SK-N-SH (cell line): ENCODE measurements around the gene C16orf74. TPM values are rescaled to one million over a fixed set of nuclear protein-coding genes. Genes with fewer than 3 reads are reported as not detected.

ENCODE experiments used
- CTCF ChIA-PET: fragments of 300-600, 350-600 bp; formaldehyde crosslinking; extraction: SDS; loops from one replicate; lab custom pipeline; 2021; lab: Yijun Ruan, JAX
- POLR2A ChIA-PET: fragments of 350-600 bp; sonication (Branson Sonifier 250); formaldehyde crosslinking; extraction: SDS; loops from one replicate; lab custom pipeline; 2020; ENCODE audit warnings: antibody characterized with exemption, inconsistent platforms; lab: Yijun Ruan, JAX
- DNase-seq: peaks from one replicate; pipeline ENCODE4 v3.0.0; 2012
- H2AFZ ChIP-seq: fragments of 200-600 bp; sonication (generic); 2 replicates; pipeline ENCODE4 v1.8.1; 2016; ENCODE audit warnings: antibody characterized with exemption, mild to moderate bottlenecking, low read depth
- H3F3A ChIP-seq: fragments of 200-600 bp; sonication (generic); replicated peaks from 2 replicates; pipeline ENCODE3; 2016; ENCODE audit warnings: antibody characterized with exemption, mild to moderate bottlenecking; ENCODE audit not compliant: insufficient read depth
- H3K27ac ChIP-seq, 2 experiments: fragments of 200-500 bp in 1 of 2; fragments of 200-600 bp in 1 of 2; sonication (Bioruptor generic) in 1 of 2; sonication (generic), shearing (Covaris generic) in 1 of 2; 2 replicates each; pipeline versions ENCODE4 v1.5.1 to v1.6.1; 2014 to 2016; ENCODE audit warnings: low read depth in 2 of 2, inconsistent platforms in 1 of 2, low read length in 1 of 2, mild to moderate bottlenecking in 1 of 2, mixed read lengths in 1 of 2
- H3K27me3 ChIP-seq: fragments of 200-600 bp; sonication (generic), shearing (Covaris generic); 2 replicates; pipeline ENCODE4 v1.6.1; 2016; ENCODE audit warnings: mixed run types; ENCODE audit not compliant: insufficient read depth
- H3K36me3 ChIP-seq, 2 experiments: fragments of 200-500 bp in 1 of 2; fragments of 200-600 bp in 1 of 2; sonication (Bioruptor generic) in 1 of 2; sonication (generic) in 1 of 2; replicated peaks in 1 of 2; 2 replicates each; pipeline versions ENCODE3 to v1.5.1; 2014 to 2016; ENCODE audit warnings: low read length in 1 of 2, mild to moderate bottlenecking in 1 of 2; ENCODE audit not compliant: insufficient read depth in 2 of 2, control insufficient read depth in 1 of 2
- H3K4me1 ChIP-seq, 2 experiments: fragments of 200-500 bp in 1 of 2; fragments of 200-600 bp in 1 of 2; sonication (Bioruptor generic) in 1 of 2; sonication (generic), shearing (Covaris generic) in 1 of 2; 2 replicates each; pipeline versions ENCODE4 v1.5.1 to v1.6.1; 2014 to 2016; ENCODE audit warnings: low read depth in 1 of 2, low read length in 1 of 2, mixed run types in 1 of 2; ENCODE audit not compliant: insufficient read depth in 2 of 2, control insufficient read depth in 1 of 2
- H3K4me2 ChIP-seq: fragments of 200-600 bp; sonication (generic), shearing (Covaris generic); 2 replicates; pipeline ENCODE4 v1.6.1; 2017; ENCODE audit warnings: mixed run types
- H3K4me3 ChIP-seq, 2 experiments: fragments of 200-500 bp in 1 of 2; fragments of 200-600 bp in 1 of 2; sonication (Bioruptor generic) in 1 of 2; sonication (generic), shearing (Covaris generic) in 1 of 2; 2 replicates each; pipeline versions ENCODE4 v1.5.1 to v1.8.1; 2014 to 2016; ENCODE audit warnings: low read depth in 2 of 2, inconsistent platforms in 1 of 2, low read length in 1 of 2, mild to moderate bottlenecking in 1 of 2, mixed read lengths in 1 of 2, moderate library complexity in 1 of 2
- H3K79me2 ChIP-seq: fragments of 200-600 bp; sonication (generic); 2 replicates; pipeline ENCODE4 v1.8.1; 2017; ENCODE audit warnings: mild to moderate bottlenecking; ENCODE audit not compliant: insufficient read depth
- H3K9ac ChIP-seq: fragments of 200-600 bp; sonication (generic); 2 replicates; pipeline ENCODE4 v1.6.1; 2017; ENCODE audit warnings: mixed run types
- H3K9me2 ChIP-seq: fragments of 200-600 bp; sonication (generic); 2 replicates; pipeline ENCODE4 v1.6.1; 2017; ENCODE audit warnings: mixed run types
- H3K9me3 ChIP-seq: fragments of 200-600 bp; sonication (generic); 2 replicates; pipeline ENCODE4 v1.6.1; 2017; ENCODE audit warnings: mixed run types, mild to moderate bottlenecking, moderate library complexity
- H4K20me1 ChIP-seq: fragments of 200-600 bp; sonication (generic); 2 replicates; pipeline ENCODE4 v1.6.1; 2017; ENCODE audit warnings: mild to moderate bottlenecking, mixed run types; ENCODE audit not compliant: insufficient read depth
- CHD2 ChIP-seq: fragments of 150-350 bp; IDR thresholded peaks from 2 replicates; pipeline ENCODE4 v1.6.1; 2018; ENCODE audit warnings: low read length; ENCODE audit not compliant: partially characterized antibody
- GABPA ChIP-seq: IDR thresholded peaks from 2 replicates; pipeline ENCODE4 v1.4.0; 2012; ENCODE audit warnings: low read depth, mild to moderate bottlenecking
- NFIC ChIP-seq: IDR thresholded peaks from 2 replicates; pipeline ENCODE4 v1.4.0; 2012; ENCODE audit warnings: borderline replicate concordance
- NRF1 ChIP-seq: IDR thresholded peaks from 2 replicates; pipeline ENCODE4 v1.6.1; 2012; ENCODE audit warnings: low read depth, mild to moderate bottlenecking, low read length
- RAD21 ChIP-seq: IDR thresholded peaks from 2 replicates; pipeline ENCODE4 v1.6.1; 2012; ENCODE audit warnings: mild to moderate bottlenecking, low read length
- TAF1 ChIP-seq: IDR thresholded peaks from 2 replicates; pipeline ENCODE4 v1.6.1; 2012; ENCODE audit warnings: low read depth, mild to moderate bottlenecking, low read length, moderate library complexity, borderline replicate concordance
- YY1 ChIP-seq: IDR thresholded peaks from 2 replicates; pipeline ENCODE4 v1.4.0; 2012; ENCODE audit warnings: low read depth, mild to moderate bottlenecking
- WGBS: methylation state at CpG from one replicate; pipeline ENCODE4 v1.1.6; 2017; ENCODE audit warnings: low lambda C conversion rate; 5-methylcytosine and 5-hydroxymethylcytosine counted together
- polyA plus RNA-seq, 3 experiments: library from polyadenylated mRNA; depleted of rRNA; stranded (reverse); fragments of >200 nt; gene quantifications; 2 replicates each; pipeline ENCODE4 v1.2.3, GENCODE V29; 2012
- TF ChIP-seq, protein P1 (sequence below): fragments of 150-350 bp; IDR thresholded peaks from 2 replicates; pipeline ENCODE4 v1.6.1; 2016; ENCODE audit warnings: mild to moderate bottlenecking, low read depth, low read length
- TF ChIP-seq, protein P2 (sequence below): IDR thresholded peaks from 2 replicates; pipeline ENCODE4; 2012
- TF ChIP-seq, protein P3 (sequence below): IDR thresholded peaks from 2 replicates; pipeline ENCODE4 v1.4.0; 2012; ENCODE audit warnings: low read depth, borderline replicate concordance
- TF ChIP-seq, protein P4 (sequence below): IDR thresholded peaks from 2 replicates; pipeline ENCODE4 v1.6.1; 2012; ENCODE audit warnings: mild to moderate bottlenecking, low read depth, low read length, moderate library complexity
- TF ChIP-seq, protein P5 (sequence below): fragments of 200-600 bp; sonication (generic); IDR thresholded peaks from 2 replicates; pipeline ENCODE4 v1.6.1; 2017; ENCODE audit warnings: antibody characterized with exemption, mild to moderate bottlenecking, moderate library complexity

The C16orf74 gene
- polyA plus RNA-seq, 1 of the 3 experiments (the other 2 are of a cell fraction): 27.2 TPM

DNA sequence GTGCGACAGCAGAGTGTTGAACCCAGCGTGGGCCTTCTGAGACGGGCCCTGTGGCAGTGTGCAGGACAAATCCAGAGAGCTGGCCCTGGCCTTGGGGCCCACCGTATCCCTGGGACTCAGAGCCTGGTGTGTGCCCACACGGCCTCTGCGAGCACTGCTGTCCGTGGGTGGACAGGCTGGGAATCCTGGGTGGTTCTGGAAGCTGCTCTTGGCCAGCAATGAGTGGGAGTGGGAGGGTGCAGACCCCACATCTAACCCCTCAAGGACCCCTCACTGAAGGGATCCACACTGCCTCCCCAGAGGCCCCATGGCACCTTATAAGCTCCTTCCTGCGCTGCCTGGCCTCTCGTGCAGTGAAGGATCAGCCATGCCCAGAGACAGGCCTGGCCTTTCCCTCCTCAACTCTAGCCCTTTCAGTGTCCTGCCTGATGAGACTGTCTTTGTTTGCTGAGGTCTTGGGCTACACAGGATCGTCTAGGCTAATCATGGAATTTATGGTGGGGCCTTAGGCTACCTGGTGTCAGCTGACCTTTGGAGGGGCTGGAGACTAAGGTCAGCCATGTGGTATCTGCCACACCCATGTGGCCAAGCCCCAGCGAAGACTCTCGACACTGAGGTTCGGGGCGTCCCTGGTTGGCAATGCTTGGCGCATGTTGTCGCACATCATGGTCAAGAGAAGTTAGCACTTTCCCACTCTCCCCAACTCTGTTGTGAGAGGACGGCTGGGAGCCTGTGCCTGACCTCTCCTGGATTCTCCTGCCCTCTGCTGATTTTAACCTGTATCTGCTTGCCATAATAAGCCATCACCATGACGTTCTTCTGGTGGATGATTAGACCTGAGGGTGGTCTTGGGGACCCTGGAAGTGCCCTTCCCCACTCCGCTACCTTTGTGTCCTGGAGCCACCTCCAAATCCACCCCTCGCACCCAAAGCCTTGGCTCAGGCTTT is 45.7 kb downstream of the C16orf74 start:
- H3K4me2 ChIP-seq: no peak overlapping the region
- DNase-seq: no peak
- no peaks in the 10 kb centered on the region for H3K36me3 ChIP-seq
- POLR2A ChIA-PET: no interaction called here
- H3K4me1 ChIP-seq: no peaks in the 10 kb centered on the region
- H3K9ac ChIP-seq: no peak overlapping the region
- H3K79me2 ChIP-seq: no peaks in the 10 kb centered on the region
- no peaks in the 10 kb centered on the region for H3K9me2 ChIP-seq
- H4K20me1 ChIP-seq: no peaks in the 10 kb centered on the region
- TF ChIP-seq, protein P1, sequence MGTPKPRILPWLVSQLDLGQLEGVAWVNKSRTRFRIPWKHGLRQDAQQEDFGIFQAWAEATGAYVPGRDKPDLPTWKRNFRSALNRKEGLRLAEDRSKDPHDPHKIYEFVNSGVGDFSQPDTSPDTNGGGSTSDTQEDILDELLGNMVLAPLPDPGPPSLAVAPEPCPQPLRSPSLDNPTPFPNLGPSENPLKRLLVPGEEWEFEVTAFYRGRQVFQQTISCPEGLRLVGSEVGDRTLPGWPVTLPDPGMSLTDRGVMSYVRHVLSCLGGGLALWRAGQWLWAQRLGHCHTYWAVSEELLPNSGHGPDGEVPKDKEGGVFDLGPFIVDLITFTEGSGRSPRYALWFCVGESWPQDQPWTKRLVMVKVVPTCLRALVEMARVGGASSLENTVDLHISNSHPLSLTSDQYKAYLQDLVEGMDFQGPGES: no peak
- TF ChIP-seq RAD21: peak; percentile 16; the same call in 1 of the 2 replicates
- no peak overlapping the region for H3K4me3 ChIP-seq
- H3F3A ChIP-seq: no peaks in the 10 kb centered on the region
- CTCF ChIA-PET: interaction anchor here (2.3 kb wide), 1 partner anchor 12 kb away, joined by 12 read pairs; no protein-coding TSS in a partner anchor
- H3K27me3 ChIP-seq: no peaks in the 10 kb centered on the region
- no peaks in the 10 kb centered on the region for H3K9me3 ChIP-seq
- WGBS: 91% methylated on average over 17 of the region's 20 CpGs
- H3K27ac ChIP-seq: no peak overlapping the region
- no peak overlapping the region for H2AFZ ChIP-seq

DNA sequence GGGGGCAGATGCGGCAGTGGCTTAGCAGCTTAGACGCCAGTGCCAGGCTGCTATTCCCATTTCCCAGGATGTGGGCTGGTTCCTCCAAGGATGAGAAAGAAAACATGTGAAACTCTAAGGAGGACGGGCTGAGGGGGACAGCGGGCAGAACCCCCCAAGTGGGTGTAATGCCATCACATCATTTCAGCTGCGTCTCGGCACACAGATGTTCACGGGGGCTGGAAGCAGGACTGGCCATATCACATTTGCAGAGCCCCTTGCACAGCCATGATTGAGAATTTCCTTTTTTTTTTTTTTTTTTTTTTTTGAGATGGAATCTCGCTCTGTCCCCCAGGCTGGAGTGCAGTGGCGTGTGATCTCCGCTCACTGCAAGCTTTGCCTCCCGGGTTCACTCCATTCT is 46.9 kb downstream of the C16orf74 start:
- DNase-seq: no peak
- no peaks in the 10 kb centered on the region for H3K9me3 ChIP-seq
- WGBS: 94% methylated on average over 11 of the region's 11 CpGs
- TF ChIP-seq, protein P1: no peak
- TF ChIP-seq CHD2 (no peak), NFIC (no peak), YY1 (no peak), NRF1 (no peak), GABPA (no peak), TAF1 (no peak)
- TF ChIP-seq, protein P2, sequence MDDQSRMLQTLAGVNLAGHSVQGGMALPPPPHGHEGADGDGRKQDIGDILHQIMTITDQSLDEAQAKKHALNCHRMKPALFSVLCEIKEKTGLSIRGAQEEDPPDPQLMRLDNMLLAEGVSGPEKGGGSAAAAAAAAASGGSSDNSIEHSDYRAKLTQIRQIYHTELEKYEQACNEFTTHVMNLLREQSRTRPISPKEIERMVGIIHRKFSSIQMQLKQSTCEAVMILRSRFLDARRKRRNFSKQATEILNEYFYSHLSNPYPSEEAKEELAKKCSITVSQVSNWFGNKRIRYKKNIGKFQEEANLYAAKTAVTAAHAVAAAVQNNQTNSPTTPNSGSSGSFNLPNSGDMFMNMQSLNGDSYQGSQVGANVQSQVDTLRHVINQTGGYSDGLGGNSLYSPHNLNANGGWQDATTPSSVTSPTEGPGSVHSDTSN: no peak
- TF ChIP-seq, protein P3, sequence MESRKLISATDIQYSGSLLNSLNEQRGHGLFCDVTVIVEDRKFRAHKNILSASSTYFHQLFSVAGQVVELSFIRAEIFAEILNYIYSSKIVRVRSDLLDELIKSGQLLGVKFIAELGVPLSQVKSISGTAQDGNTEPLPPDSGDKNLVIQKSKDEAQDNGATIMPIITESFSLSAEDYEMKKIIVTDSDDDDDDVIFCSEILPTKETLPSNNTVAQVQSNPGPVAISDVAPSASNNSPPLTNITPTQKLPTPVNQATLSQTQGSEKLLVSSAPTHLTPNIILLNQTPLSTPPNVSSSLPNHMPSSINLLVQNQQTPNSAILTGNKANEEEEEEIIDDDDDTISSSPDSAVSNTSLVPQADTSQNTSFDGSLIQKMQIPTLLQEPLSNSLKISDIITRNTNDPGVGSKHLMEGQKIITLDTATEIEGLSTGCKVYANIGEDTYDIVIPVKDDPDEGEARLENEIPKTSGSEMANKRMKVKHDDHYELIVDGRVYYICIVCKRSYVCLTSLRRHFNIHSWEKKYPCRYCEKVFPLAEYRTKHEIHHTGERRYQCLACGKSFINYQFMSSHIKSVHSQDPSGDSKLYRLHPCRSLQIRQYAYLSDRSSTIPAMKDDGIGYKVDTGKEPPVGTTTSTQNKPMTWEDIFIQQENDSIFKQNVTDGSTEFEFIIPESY: no peak
- TF ChIP-seq, protein P4, sequence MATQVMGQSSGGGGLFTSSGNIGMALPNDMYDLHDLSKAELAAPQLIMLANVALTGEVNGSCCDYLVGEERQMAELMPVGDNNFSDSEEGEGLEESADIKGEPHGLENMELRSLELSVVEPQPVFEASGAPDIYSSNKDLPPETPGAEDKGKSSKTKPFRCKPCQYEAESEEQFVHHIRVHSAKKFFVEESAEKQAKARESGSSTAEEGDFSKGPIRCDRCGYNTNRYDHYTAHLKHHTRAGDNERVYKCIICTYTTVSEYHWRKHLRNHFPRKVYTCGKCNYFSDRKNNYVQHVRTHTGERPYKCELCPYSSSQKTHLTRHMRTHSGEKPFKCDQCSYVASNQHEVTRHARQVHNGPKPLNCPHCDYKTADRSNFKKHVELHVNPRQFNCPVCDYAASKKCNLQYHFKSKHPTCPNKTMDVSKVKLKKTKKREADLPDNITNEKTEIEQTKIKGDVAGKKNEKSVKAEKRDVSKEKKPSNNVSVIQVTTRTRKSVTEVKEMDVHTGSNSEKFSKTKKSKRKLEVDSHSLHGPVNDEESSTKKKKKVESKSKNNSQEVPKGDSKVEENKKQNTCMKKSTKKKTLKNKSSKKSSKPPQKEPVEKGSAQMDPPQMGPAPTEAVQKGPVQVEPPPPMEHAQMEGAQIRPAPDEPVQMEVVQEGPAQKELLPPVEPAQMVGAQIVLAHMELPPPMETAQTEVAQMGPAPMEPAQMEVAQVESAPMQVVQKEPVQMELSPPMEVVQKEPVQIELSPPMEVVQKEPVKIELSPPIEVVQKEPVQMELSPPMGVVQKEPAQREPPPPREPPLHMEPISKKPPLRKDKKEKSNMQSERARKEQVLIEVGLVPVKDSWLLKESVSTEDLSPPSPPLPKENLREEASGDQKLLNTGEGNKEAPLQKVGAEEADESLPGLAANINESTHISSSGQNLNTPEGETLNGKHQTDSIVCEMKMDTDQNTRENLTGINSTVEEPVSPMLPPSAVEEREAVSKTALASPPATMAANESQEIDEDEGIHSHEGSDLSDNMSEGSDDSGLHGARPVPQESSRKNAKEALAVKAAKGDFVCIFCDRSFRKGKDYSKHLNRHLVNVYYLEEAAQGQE: no peak
- TF ChIP-seq, protein P5, sequence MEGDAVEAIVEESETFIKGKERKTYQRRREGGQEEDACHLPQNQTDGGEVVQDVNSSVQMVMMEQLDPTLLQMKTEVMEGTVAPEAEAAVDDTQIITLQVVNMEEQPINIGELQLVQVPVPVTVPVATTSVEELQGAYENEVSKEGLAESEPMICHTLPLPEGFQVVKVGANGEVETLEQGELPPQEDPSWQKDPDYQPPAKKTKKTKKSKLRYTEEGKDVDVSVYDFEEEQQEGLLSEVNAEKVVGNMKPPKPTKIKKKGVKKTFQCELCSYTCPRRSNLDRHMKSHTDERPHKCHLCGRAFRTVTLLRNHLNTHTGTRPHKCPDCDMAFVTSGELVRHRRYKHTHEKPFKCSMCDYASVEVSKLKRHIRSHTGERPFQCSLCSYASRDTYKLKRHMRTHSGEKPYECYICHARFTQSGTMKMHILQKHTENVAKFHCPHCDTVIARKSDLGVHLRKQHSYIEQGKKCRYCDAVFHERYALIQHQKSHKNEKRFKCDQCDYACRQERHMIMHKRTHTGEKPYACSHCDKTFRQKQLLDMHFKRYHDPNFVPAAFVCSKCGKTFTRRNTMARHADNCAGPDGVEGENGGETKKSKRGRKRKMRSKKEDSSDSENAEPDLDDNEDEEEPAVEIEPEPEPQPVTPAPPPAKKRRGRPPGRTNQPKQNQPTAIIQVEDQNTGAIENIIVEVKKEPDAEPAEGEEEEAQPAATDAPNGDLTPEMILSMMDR: no peak

More for the DNA sequence above, 46.9 kb downstream of the C16orf74 start:
- no peaks in the 10 kb centered on the region for H3F3A ChIP-seq
- peaks cover 0 to 4% of the 10 kb centered on the region in 2 experiments; a peak in 1 of 4 replicates for H3K4me1 ChIP-seq
- ChIA-PET CTCF (interaction anchor here (2.3 kb wide), 1 partner anchor 13 kb away, joined by 12 read pairs; no protein-coding TSS in a partner anchor), POLR2A (no interaction called here)
- no peak overlapping the region for H3K27ac ChIP-seq
- no peak overlapping the region for H3K9ac ChIP-seq
- no peaks in the 10 kb centered on the region for H3K27me3 ChIP-seq
- no peaks in the 10 kb centered on the region for H3K9me2 ChIP-seq
- H2AFZ ChIP-seq: no peak overlapping the region
- no peaks in the 10 kb centered on the region for H3K79me2 ChIP-seq
- H3K4me3 ChIP-seq: no peak overlapping the region
- no peaks in the 10 kb centered on the region for H3K36me3 ChIP-seq
- no peak overlapping the region for H3K4me2 ChIP-seq
- no peaks in the 10 kb centered on the region for H4K20me1 ChIP-seq
